Measurements from ENCODE around the gene TAF8. TPM values are rescaled to one million over a fixed set of nuclear protein-coding genes. Genes with fewer than 3 reads are reported as not detected.

The TAF8 gene
- total RNA-seq, 1 donor from 2014 or later: 32.2 TPM

GRCh38 chr6:42135722-42136121, 85.4 kb downstream of the TAF8 start:
- ATAC-seq (no peak), DNase-seq (no peak)
- intact Hi-C loops (cut with micrococcal nuclease): no loop called here

GRCh38 chr6:42136508-42137193, 86.3 kb downstream of the TAF8 start:
- intact Hi-C loops (cut with micrococcal nuclease): no loop called here
- DNase-seq: no peak
- no peak for ATAC-seq

Other genes with a start within 250 kb of the TAF8 start
- 1.3 TPM for gene USP49, start 155.1 kb upstream of the TAF8 start, total RNA-seq
- gene MED20, start 129.4 kb upstream of the TAF8 start, total RNA-seq: 18.7 TPM
- gene BYSL, start 129.0 kb upstream of the TAF8 start, total RNA-seq: 8.4 TPM
- 52.7 TPM for gene CCND3, start 108.7 kb upstream of the TAF8 start, total RNA-seq
- gene C6orf132, start 92.1 kb downstream of the TAF8 start, total RNA-seq: 2.2 TPM
- gene GUCA1A, start 122.8 kb downstream of the TAF8 start, total RNA-seq: not detected
- 1.2 TPM for gene GUCA1B, start 144.4 kb downstream of the TAF8 start, total RNA-seq
- 63.0 TPM for gene MRPS10, start 167.3 kb downstream of the TAF8 start, total RNA-seq